Muscle of arm (tissue), 12 donors: ENCODE data around the gene HCLS1. TPM values are rescaled to one million over a fixed set of nuclear protein-coding genes. Genes with fewer than 3 reads are reported as not detected.
"Not testable (repeated sequence)": the region's sequence is repeated elsewhere in the genome, so short reads cannot be mapped to it uniquely, and the experiment has no call there.

Experiments
- DNase-seq: peaks from one replicate; pipeline ENCODE4 v3.0.0-alpha.2; 2013
- polyA plus RNA-seq, 12 donors: library from polyadenylated mRNA; unstranded; fragments of 120-200 nt; gene quantifications; one replicate each; pipeline ENCODE4 v1.2.1, GENCODE V29; 2013; ENCODE audit not compliant: insufficient read length in 12 of 12

The HCLS1 gene
- polyA plus RNA-seq, 12 donors = 5.2 to 33.2 (median 6.2) TPM; not detected in 1

- DNase-seq = no peak
Measured at GRCh38 chr3:121658716-121659435, 1.8 kb downstream of the HCLS1 start.

DNA sequence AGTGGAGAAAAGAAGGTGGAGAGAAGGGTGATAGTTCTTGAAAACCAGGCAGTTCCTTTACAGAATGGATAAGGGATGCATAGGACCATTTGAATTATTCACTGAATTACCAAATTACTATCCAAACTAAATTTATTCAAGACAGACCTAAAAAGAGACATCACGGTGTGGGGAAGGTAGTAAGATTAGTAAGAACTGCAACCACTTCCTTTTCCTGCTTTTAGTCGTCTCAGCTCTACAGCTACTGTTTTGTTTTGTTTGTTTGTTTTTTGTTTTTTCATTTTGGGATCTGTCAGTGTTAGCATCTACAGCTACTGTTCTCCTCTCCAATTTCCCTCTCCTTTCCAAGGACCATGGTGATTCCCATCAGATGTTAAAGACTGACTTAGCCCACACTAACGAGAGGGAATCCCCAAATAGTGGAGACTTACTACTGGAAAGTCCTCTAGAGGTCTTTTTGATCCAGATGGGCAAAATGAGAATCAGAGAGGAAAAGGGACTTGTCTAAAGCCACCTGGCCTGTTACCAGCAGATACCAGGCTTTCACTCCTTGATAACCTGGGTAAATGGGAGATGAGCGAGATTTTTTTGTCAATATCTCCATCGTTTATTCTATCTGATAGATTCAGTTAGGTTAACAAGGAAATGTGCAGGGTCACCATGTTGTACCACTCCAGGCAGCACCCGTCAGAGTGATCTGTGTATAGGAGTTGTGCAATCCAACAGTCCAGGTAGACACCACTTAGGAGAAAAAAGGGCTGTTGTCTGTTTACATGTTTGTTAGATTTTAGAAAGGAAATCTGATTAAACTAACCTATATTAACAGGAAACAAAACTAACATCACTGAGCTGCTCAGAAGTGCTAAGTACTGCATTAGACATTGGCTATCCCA, 6.0 kb downstream of the HCLS1 start:
- DNase-seq = no peak

- no peak for DNase-seq
Measured at GRCh38 chr3:121651684-121652083, 9.0 kb downstream of the HCLS1 start.

GRCh38 chr3:121649645-121650044, 11.1 kb downstream of the HCLS1 start:
- no peak for DNase-seq

- DNase-seq = no peak
Measured at GRCh38 chr3:121648219-121648958, 12.3 kb downstream of the HCLS1 start.

DNA sequence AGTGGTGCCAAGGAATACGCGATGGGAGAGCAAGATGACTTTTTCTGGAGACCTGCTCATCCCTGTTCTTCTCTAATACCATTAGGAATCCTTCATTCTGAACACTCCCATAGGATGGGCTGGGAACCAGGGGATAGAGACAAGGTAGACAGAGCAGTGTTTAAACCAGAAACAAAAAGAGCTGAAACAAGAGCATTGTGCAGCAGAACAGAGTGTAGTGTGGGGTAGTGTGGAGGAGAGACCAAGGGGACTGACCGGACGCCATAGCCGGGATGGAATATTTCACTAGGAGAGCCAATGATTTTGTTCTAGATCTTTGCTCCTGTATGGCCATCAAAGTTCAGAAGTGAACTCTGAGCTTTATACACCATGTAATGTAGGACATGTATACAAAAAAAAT, 15.6 kb downstream of the HCLS1 start:
- no peak for DNase-seq

DNA sequence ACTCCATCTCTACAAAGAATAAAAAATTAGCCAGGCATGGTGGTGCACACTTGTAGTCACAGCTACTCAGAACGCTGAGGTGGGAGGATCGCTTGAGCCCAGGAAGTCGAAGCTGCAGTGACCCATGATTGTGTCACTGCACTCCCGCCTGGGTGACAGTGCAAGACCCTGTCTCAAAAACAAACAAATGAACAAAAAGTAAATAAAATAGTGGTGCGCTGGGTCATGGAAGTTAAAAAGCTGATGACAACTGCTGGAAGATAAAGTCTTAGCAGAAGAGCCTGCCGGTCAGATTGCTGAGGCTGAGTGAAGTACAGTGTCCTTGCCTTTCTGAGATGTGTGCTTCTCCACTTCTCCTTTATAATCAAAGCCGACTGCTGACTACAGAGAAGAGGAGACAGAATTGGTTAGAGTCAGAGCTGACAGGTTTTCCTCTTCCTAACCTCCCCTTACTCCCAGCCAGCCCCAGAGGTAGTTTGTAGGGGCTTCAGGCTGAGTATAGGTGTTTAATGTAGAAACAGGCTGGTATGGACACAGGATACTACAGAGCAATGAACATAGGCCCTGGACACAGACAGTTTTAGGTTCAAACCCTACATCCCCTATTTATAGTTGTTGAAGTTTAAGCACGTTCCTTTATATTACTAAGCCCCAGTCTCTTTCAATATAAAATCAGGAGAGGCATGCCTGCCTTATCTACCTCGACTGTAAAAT, 17.9 kb downstream of the HCLS1 start:
- no peak for DNase-seq

GRCh38 chr3:121641127-121641526, 19.6 kb downstream of the HCLS1 start:
- DNase-seq = no peak

DNA sequence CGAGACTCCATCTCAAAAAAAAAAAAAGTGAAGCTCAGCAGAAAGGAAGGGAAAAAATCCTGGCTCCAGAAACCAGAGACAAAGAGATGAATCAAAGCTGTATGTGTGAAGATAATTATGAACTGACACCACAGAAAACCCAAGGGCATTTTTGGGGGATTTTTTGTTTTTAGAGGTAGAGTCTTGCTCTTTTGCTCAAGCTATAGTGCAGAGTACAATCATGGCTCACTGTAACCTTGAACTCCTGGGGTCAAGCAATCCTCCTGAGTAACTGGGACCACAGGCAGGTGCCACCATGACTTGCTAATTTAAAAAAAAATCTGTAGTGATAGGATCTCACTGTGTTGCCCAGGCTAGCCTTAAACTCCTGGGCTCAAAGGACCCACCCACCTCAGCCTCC, 22.8 kb downstream of the HCLS1 start:
- DNase-seq = no peak

- no peak for DNase-seq
Measured at GRCh38 chr3:121630355-121630754, 30.3 kb downstream of the HCLS1 start.

DNA sequence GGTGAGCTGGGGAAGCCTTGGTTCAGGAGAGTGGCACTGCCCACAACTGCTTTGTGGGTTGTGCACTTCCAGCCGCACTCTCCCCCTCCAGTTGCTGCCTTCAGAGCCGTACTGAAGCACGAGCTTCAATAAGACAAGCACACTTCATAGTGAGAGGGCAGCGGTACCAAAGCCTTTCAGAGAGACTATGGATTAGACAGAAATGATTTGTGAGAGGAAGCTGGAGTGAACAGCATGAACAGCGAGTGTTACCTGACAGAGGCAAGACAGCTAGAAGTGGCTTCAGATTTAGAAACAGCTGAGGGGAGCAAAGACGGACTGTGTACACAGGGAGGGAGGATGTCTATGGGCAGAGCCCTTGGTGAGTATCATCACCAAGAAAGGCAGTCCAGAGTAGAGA, 31.1 kb downstream of the HCLS1 start:
- no peak for DNase-seq

GRCh38 chr3:121627622-121628021, 33.1 kb downstream of the HCLS1 start:
- DNase-seq = no peak

DNA sequence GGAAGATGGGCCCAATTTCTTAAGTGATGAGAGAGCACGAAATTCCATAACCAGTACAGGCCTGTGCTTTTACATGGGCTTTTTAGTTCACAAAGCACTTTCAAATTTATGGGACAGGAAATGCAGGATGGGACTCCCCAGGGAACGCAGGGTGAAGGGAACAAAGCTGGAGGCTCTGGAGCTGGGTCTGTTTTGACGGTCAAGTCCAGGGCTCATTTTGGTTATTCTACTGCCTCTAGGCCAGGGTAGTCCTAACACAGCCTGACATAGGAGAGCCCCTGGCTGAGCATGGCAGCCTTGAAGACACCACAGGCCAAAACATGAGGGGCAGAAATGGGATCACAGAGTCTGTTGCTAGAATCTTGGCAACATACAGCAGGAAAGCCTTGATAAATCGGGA, 33.5 kb downstream of the HCLS1 start:
- DNase-seq = no peak

DNA sequence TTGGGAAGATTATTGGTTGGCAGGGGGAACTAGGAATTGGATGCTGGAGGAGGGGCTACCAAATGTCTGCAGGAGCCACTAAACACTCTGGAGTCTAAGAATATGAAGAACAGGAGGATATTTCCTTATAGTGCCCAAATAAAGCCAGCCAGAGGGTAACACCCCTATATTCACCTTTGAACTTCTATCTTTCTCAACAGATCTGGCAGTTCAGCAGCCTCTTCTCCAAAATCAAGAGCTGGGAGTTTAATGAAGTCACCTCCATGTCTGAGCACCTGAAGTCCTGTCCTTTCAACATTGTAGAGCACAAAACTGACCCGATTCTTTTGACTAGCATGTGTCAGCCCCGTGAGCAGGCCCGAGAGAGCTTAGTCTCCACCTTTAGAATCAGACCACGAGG, 34.2 kb downstream of the HCLS1 start:
- no peak for DNase-seq

- DNase-seq = no peak
Measured at GRCh38 chr3:121624147-121624899, 36.4 kb downstream of the HCLS1 start.

GRCh38 chr3:121621491-121621890, 39.2 kb downstream of the HCLS1 start:
- DNase-seq = no peak

DNA sequence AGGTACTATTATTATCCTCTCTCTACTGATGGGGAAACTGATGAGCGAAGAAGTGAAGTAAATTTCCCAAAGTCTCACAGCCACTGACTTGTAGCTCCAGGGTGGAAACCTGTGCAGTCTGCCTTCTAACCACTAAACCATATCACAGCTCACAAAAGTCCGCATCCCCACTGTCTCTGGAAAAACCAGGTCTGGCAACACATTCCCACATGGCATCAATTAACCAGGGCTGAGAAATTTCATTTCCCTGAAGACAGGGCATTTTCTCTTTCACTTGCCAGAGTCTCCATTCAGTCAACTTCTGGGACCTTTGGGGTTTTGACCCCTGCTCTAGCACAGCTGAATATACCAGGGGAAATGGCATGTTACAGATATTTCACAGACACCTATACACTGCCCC, 41.0 kb downstream of the HCLS1 start:
- no peak for DNase-seq

DNA sequence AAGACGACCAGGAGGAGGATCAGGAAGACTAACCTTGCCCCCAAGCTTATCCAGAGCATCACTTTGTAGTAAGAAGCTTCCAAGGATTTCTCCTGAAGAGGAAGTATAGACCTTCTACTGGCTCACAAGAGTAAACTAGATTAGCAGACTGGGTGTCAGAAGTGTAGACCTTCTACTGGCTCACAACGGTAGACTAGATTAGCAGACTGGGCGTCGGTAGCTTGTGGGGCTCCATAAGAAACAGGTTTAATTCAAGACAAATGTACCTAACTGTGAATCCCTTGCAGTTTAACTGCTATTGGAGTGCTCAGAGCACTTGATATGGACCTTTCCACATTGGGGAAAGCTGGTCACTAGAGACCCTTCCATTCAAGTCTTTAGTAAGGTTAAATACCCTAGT, 54.6 kb downstream of the HCLS1 start:
- DNase-seq = no peak

- DNase-seq = no peak
Measured at GRCh38 chr3:121604759-121605158, 55.9 kb downstream of the HCLS1 start.

DNA sequence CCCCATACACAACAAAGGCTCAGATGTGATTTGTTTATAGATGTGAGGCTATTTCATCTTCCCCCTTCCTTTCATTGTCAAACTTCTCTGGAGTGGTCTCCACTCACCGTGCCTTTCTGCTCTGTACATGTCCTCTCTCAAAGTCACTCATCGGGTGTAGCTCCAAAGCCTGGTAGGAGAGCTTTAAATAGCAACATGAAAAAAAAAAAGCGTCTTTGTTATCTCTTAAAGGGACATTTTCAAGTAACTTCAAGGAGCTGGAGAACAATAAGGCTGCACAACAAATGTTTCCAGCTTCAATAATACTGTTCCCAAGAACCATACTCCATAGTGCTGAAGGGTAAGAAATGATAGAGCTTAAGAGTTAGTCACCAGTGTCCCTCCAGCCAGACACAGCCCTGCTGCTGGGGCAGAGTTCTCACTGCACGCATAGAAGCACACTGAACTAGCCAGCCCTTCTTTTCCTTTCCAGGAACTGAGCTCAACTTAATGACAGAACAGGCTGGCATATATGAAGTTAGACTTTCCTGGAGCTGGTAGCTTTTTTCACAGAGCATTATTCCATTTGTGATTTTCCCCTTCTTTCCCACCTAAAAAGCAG, 59.4 kb downstream of the HCLS1 start:
- DNase-seq = no peak

DNA sequence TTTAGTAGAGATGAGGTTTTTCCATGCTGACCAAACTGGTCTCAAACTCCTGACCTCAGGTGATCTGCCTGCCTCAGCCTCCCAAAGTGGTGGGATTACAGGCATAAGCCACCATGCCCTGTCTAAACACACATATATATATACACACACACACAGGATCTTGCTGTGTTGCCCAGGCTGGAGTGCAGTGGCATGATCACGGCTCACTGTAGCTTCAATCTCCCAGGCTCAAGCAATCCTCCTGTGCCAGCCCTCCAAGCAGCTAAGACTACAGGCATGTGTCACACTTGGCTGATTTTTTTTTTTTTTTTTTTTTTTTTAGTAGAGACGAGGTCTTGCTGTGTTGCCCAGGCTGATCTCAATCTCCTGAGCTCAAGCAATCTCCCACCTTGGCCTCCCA, 60.8 kb downstream of the HCLS1 start:
- DNase-seq = not testable (repeated sequence)
